ENCODE results near the gene FAH. TPM values are rescaled to one million over a fixed set of nuclear protein-coding genes. Genes with fewer than 3 reads are reported as not detected.

FAH gene
- total and polyA plus RNA-seq, 2 donors (not counting 3 experiments of a cell fraction or from before 2014, with no cell fraction given): 18.2 to 18.7 TPM

DNA sequence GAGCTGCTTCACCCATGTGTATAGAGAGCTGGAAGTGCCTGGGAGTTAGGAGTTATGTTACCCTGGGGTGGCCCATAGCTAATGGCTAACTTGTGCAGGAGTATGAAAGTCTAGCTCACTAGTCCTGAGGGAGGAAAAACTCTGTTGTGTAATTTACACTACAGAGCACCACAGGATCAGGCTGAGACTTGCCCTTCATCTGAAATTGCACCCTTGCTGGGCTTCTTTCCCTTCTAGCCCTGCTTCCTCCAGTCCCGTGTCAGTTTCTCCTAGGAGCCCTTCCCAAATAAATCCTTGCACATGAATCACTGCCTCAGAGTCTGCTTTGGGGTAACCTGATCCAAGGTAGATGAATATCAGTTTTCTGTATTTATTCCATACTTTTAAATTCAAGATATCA, 59.2 kb downstream of the FAH start:
- no peaks in the 10 kb centered on the region for H4K20me1 ChIP-seq (replicated peaks; ENCODE audit: control insufficient read depth, extremely low read depth, insufficient read depth, low read length)
- CTCF ChIA-PET: no interaction called here
- no peak for TF ChIP-seq POLR2A (IDR thresholded peaks at IDR 0.05; ENCODE audit: low read depth, low read length)
- no peak for TF ChIP-seq EZH2 (IDR thresholded peaks at IDR 0.05; ENCODE audit: borderline replicate concordance, low read depth, low read length, severe bottlenecking)
- TF ChIP-seq, protein P1, sequence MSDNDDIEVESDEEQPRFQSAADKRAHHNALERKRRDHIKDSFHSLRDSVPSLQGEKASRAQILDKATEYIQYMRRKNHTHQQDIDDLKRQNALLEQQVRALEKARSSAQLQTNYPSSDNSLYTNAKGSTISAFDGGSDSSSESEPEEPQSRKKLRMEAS (IDR thresholded peaks at IDR 0.05; ENCODE audit: insufficient read depth, insufficient read length): no peak
- TF ChIP-seq MYC (IDR thresholded peaks at IDR 0.05; ENCODE audit: low read depth, low read length): no peak
- no peak for TF ChIP-seq JUN (IDR thresholded peaks at IDR 0.05; ENCODE audit: borderline replicate concordance, insufficient read depth, insufficient read length, low read depth)
- no peak for TF ChIP-seq GATA2 (IDR thresholded peaks at IDR 0.05; ENCODE audit: insufficient read depth, insufficient read length, low read depth, low read length)
- no peak for TF ChIP-seq FOS (IDR thresholded peaks at IDR 0.05; ENCODE audit: borderline replicate concordance, insufficient read depth, low read length)
- no peak for TF ChIP-seq POLR2AphosphoS5 (IDR thresholded peaks at IDR 0.05; ENCODE audit: insufficient read depth, low read depth, low read length)
- TF ChIP-seq, protein P2, sequence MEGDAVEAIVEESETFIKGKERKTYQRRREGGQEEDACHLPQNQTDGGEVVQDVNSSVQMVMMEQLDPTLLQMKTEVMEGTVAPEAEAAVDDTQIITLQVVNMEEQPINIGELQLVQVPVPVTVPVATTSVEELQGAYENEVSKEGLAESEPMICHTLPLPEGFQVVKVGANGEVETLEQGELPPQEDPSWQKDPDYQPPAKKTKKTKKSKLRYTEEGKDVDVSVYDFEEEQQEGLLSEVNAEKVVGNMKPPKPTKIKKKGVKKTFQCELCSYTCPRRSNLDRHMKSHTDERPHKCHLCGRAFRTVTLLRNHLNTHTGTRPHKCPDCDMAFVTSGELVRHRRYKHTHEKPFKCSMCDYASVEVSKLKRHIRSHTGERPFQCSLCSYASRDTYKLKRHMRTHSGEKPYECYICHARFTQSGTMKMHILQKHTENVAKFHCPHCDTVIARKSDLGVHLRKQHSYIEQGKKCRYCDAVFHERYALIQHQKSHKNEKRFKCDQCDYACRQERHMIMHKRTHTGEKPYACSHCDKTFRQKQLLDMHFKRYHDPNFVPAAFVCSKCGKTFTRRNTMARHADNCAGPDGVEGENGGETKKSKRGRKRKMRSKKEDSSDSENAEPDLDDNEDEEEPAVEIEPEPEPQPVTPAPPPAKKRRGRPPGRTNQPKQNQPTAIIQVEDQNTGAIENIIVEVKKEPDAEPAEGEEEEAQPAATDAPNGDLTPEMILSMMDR (IDR thresholded peaks at IDR 0.05; ENCODE audit: extremely low read depth in 1 of 2, insufficient read depth in 1 of 2, low read depth in 1 of 2, low read length in 2 of 2): no peak
- H3K36me3 ChIP-seq (ENCODE audit: control insufficient read depth in 2 of 2, extremely low read depth in 1 of 2, insufficient read depth in 2 of 2, low read length in 2 of 2): no peaks in the 10 kb centered on the region
- FAIRE-seq (no peak), DNase-seq (ENCODE audit: low read depth, low spot score) (no peak)
- dilution Hi-C loops (cut with MboI; ENCODE audit: extremely low pct_ligation_motif_present, low sequenced_read_pairs): no loop called here
- H3K4me3 ChIP-seq (replicated peaks in 1 of 3; ENCODE audit: insufficient read depth in 1 of 3, low read depth in 1 of 3, low read length in 3 of 3): no peak overlapping the region
- H2AFZ ChIP-seq (ENCODE audit: low read depth, low read length): no peak overlapping the region
- H3K9ac ChIP-seq (replicated peaks; ENCODE audit: extremely low read depth, insufficient read depth, low read length): no peak overlapping the region
- intact Hi-C loops (cut with micrococcal nuclease): no loop called here
- no peaks in the 10 kb centered on the region for H3K4me1 ChIP-seq (ENCODE audit: control insufficient read depth, extremely low read depth, insufficient read depth, low read length)
- H3K79me2 ChIP-seq (ENCODE audit: control insufficient read depth, insufficient read depth, low read length): no peaks in the 10 kb centered on the region
- POLR2A ChIA-PET: no interaction called here
- H3K9me3 ChIP-seq (replicated peaks; ENCODE audit: control insufficient read depth, insufficient read depth, low read length): no peaks in the 10 kb centered on the region
- peaks cover 4 to 5% of the 10 kb centered on the region in 2 experiments for H3K27me3 ChIP-seq (ENCODE audit: control insufficient read depth in 2 of 2, insufficient read depth in 2 of 2, low read length in 2 of 2)
- H3K9me1 ChIP-seq (replicated peaks; ENCODE audit: control insufficient read depth, extremely low read depth, insufficient read depth, low read length): no peaks in the 10 kb centered on the region
- no peak overlapping the region for H3K4me2 ChIP-seq (ENCODE audit: insufficient read depth, low read length)
- BruUV-seq (replicated peaks): no TSS peak
- no peak overlapping the region for H3K27ac ChIP-seq (ENCODE audit: insufficient read depth, low read depth, low read length)

Measured in endothelial cell of umbilical vein (primary cell).